Body of pancreas (tissue), 4 donors: Measurements from ENCODE around the gene B4GALNT3.

Experiments
- CTCF ChIP-seq, 7 experiments: fragments of 450-650 bp in 4 of 7; fragments of 200-600 bp in 3 of 7; sonication (generic) in 3 of 7; IDR thresholded peaks; one replicate each; pipeline ENCODE4 v1.5.1; 2016 to 2019; ENCODE audit warnings: antibody characterized with exemption in 7 of 7
- POLR2A ChIP-seq, 3 donors: fragments of 450-650 bp; IDR thresholded peaks; one replicate each; pipeline ENCODE4 v1.6.1; 2016; ENCODE audit warnings: antibody characterized with exemption in 3 of 3, mild to moderate bottlenecking in 2 of 3

DNA sequence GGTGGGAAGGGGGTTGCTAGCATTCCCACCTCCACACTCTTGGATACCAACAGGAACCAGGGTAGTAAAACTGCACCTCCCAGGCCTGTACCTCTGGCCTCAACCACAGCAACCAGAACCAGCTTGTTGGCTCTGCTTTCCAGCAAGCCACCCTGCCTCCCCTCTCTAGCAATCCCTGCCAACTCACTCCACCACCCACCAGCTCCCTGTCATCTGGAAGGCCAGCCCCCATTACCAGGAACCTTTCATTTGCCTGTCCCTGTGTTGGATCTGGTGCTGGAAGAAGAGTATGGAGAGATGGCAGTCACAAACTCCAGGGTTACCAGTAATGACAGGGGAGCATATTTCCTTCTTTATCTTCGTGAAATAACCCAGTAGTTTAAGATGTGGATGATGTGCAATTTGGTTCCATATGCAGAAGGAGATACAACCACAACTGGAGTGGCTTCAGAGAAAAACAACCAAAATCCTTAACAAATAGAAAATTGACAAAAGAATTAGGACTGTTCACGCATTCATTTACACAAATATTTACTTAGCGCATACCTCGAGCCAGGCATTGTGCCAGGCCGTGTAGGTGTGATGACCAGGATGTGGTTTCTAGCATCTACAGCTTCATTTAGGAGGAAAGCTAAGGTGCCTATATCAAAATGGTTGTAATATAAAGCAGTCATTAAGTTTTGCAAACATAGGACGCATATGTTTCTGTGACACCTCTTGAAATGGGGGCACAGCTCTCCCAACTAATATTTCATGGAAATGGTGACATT lies 3.4 kb downstream of the B4GALNT3 start:
- TF ChIP-seq CTCF (IDR thresholded peaks at IDR 0.05) (no peak), POLR2A (IDR thresholded peaks at IDR 0.05) (no peak)
